ENCODE measurements around the gene VCP.

VCP gene

DNA sequence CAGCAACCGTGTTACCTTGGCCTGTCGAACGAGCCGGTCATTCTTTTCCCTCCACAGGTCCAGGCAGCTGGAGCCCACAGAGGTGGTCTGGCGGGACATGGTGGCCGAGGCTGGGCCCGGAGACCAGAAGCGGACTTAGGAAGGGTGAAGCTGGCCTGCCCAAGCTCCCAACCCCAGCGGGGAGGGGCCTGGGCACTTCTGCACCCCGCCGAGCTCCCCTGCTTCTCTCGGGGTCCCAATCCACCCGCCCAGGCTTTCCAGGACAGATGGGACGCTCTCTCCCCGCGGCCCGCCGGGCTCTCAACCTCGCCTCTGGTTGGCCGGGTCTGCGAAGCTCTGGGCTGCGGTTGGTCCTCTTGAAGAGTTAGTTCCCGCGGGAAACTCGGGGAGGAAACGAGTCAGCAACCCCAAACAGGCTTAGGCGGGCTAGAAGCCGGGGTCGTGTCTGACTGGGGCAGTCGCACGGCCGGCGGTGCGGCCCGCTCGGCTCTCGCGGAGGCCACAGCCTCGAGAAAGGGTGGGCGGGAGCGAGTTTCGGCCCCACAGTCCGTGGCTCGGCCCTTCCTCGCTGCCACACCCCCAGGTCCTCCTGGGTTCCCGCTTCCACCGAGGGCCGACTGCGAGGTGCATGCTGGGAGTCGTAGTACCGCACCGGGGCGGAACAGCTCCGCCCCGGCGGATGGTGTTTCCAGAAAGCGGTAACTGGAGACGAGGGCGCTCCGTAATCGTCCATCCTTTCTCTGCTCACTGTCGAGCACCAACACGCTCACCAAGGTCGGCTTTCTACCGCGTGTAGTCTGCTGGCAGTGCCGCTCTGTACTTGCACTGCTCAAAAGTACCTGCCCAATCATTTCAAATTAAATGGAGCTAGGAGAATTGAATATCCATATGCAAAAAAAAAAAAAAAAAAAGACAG is 7.3 kb upstream of the VCP start, which contains the start of gene FANCG:
TSS of gene FANCG (minus strand) at position 517 of the 916 bp plus-strand sequence. CDS start at position 99, 418 bp downstream.
- Histone ChIP-seq H3K4me3 (ENCODE audit: low read depth, low read length, poor library complexity, severe bottlenecking) (peak within 1 kb of the TSS; percentile 95), H2AFZ (ENCODE audit: low read length) (no peak within 1 kb of the TSS; the same call in 1 of the 2 replicates)
- TF ChIP-seq EZH2 (IDR thresholded peaks at IDR 0.05; ENCODE audit: borderline replicate concordance, low read length) = no peak
- TF ChIP-seq, protein P1, sequence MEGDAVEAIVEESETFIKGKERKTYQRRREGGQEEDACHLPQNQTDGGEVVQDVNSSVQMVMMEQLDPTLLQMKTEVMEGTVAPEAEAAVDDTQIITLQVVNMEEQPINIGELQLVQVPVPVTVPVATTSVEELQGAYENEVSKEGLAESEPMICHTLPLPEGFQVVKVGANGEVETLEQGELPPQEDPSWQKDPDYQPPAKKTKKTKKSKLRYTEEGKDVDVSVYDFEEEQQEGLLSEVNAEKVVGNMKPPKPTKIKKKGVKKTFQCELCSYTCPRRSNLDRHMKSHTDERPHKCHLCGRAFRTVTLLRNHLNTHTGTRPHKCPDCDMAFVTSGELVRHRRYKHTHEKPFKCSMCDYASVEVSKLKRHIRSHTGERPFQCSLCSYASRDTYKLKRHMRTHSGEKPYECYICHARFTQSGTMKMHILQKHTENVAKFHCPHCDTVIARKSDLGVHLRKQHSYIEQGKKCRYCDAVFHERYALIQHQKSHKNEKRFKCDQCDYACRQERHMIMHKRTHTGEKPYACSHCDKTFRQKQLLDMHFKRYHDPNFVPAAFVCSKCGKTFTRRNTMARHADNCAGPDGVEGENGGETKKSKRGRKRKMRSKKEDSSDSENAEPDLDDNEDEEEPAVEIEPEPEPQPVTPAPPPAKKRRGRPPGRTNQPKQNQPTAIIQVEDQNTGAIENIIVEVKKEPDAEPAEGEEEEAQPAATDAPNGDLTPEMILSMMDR (IDR thresholded peaks at IDR 0.05; ENCODE audit: low read length) = no peak

DNA sequence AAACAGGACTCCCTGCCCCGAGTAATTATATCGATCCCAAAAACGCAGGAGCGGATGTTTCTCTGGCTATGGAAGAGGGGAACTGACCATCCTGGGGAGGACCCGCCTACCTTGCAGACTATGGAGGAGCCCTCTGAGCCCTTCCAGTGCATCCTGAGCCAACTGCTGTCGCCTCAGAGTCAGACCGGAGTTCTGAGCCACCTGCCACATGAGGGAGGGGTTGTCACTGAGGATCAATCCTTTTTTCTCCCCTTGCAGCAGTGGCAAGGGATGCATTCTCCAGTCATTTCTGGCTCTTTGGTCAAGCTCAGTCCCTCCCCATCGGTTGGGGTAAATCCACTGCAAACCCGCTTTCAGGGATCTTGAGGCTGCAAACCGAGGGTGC is 6.6 kb upstream of the VCP start:
- Histone ChIP-seq H4K20me1 (ENCODE audit: insufficient read depth, low read length) (no peaks in the 10 kb centered on the region), H3K9me3 (ENCODE audit: low read length) (no peaks in the 10 kb centered on the region), H3K4me1 (ENCODE audit: insufficient read depth, low read length, severe bottlenecking) (peaks cover 24% of the 10 kb centered on the region), H3K9ac (ENCODE audit: low read length) (peak overlapping the region; percentile 98), H3K36me3 (ENCODE audit: insufficient read depth, low read length) (peaks cover 30% of the 10 kb centered on the region; the same call in 1 of the 2 replicates), H3K79me2 (ENCODE audit: insufficient read depth, low read length) (peaks cover 8% of the 10 kb centered on the region; the same call in 1 of the 2 replicates), H2AFZ (ENCODE audit: low read length) (no peak overlapping the region), H3K9me2 (ENCODE audit: low read depth, low read length) (no peaks in the 10 kb centered on the region), H3K27ac (ENCODE audit: low read depth, low read length, poor library complexity, severe bottlenecking) (peak overlapping the region; percentile 78), H3K27me3 (ENCODE audit: insufficient read depth, low read length) (no peaks in the 10 kb centered on the region), H3F3A (ENCODE audit: insufficient read depth, low read length) (no peaks in the 10 kb centered on the region), H3K4me3 (ENCODE audit: low read depth, low read length, poor library complexity, severe bottlenecking) (peak overlapping the region; percentile 95), H3K4me2 (ENCODE audit: low read length) (peak overlapping the region; percentile 99)
- TF ChIP-seq, protein P1 (IDR thresholded peaks at IDR 0.05; ENCODE audit: low read length) = no peak

More for the DNA sequence above, 7.3 kb upstream of the VCP start, which contains the start of gene FANCG:
- H3K36me3 ChIP-seq (ENCODE audit: insufficient read depth, low read length) = peaks cover 23% of the 10 kb centered on the region; the same call in 1 of the 2 replicates
- no peaks in the 10 kb centered on the region for H3K9me3 ChIP-seq (ENCODE audit: low read length)
- no peaks in the 10 kb centered on the region for H4K20me1 ChIP-seq (ENCODE audit: insufficient read depth, low read length)
- peak within 1 kb of the TSS; percentile 98 for H3K9ac ChIP-seq (ENCODE audit: low read length)
- no peaks in the 10 kb centered on the region for H3F3A ChIP-seq (ENCODE audit: insufficient read depth, low read length)
- peak within 1 kb of the TSS; percentile 78 for H3K27ac ChIP-seq (ENCODE audit: low read depth, low read length, poor library complexity, severe bottlenecking)
- peaks cover 24% of the 10 kb centered on the region for H3K4me1 ChIP-seq (ENCODE audit: insufficient read depth, low read length, severe bottlenecking)
- H3K79me2 ChIP-seq (ENCODE audit: insufficient read depth, low read length) = peaks cover 8% of the 10 kb centered on the region; the same call in 1 of the 2 replicates
- H3K4me2 ChIP-seq (ENCODE audit: low read length) = peak within 1 kb of the TSS; percentile 99
- H3K9me2 ChIP-seq (ENCODE audit: low read depth, low read length) = no peaks in the 10 kb centered on the region
- H3K27me3 ChIP-seq (ENCODE audit: insufficient read depth, low read length) = no peaks in the 10 kb centered on the region

DNA sequence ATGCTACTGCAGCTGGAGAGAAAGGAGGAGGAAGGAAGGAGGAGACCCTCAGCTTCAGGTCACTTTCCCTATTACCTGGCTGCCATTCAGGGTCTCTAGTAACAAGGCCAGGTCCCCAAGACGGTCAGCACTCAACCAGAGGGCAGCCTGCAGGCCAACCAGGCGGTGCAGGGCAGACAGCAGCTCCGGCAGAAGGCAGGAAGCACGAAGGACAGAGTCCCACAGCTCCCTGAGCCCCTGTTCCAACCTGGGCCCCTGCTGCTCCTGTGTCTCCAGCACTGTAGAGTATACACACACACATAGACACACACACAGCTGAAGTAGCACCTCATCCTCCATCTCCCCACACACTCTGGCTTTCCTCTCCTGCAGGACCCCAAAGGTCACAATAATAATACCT is 5.6 kb upstream of the VCP start:
- Histone ChIP-seq H3F3A (ENCODE audit: insufficient read depth, low read length) (no peaks in the 10 kb centered on the region), H3K4me2 (ENCODE audit: low read length) (peak overlapping the region; percentile 99), H3K9me2 (ENCODE audit: low read depth, low read length) (no peaks in the 10 kb centered on the region), H3K9me3 (ENCODE audit: low read length) (no peaks in the 10 kb centered on the region), H3K4me1 (ENCODE audit: insufficient read depth, low read length, severe bottlenecking) (peaks cover 25% of the 10 kb centered on the region), H3K36me3 (ENCODE audit: insufficient read depth, low read length) (peaks cover 39% of the 10 kb centered on the region), H3K4me3 (ENCODE audit: low read depth, low read length, poor library complexity, severe bottlenecking) (peak overlapping the region; percentile 95), H2AFZ (ENCODE audit: low read length) (no peak overlapping the region), H3K79me2 (ENCODE audit: insufficient read depth, low read length) (peaks cover 8% of the 10 kb centered on the region; the same call in 1 of the 2 replicates), H4K20me1 (ENCODE audit: insufficient read depth, low read length) (no peaks in the 10 kb centered on the region), H3K27me3 (ENCODE audit: insufficient read depth, low read length) (no peaks in the 10 kb centered on the region), H3K27ac (ENCODE audit: low read depth, low read length, poor library complexity, severe bottlenecking) (no peak overlapping the region), H3K9ac (ENCODE audit: low read length) (peak overlapping the region; percentile 98)
- no peak for TF ChIP-seq EZH2 (IDR thresholded peaks at IDR 0.05; ENCODE audit: borderline replicate concordance, low read length)
- TF ChIP-seq, protein P1 (IDR thresholded peaks at IDR 0.05; ENCODE audit: low read length) = no peak
